Testis (tissue), 3 donors: Measurements from ENCODE around the gene NOS1AP. TPM values are rescaled to one million over a fixed set of nuclear protein-coding genes. Genes with fewer than 3 reads are reported as not detected.

ENCODE experiments used
- DNase-seq: peaks from one replicate; pipeline ENCODE4 v3.0.0-alpha.2; 2019
- H3K27ac ChIP-seq, 2 donors: fragments of 200-600 bp; sonication (generic); one replicate each; pipeline ENCODE4 v1.5.1; 2019
- H3K27me3 ChIP-seq: fragments of 200-600 bp; sonication (generic); one replicate; pipeline ENCODE4 v1.5.1; 2019
- H3K36me3 ChIP-seq: fragments of 200-600 bp; sonication (generic); one replicate; pipeline ENCODE4 v1.5.1; 2017; ENCODE audit warnings: low read depth; ENCODE audit errors: missing control alignments
- H3K4me1 ChIP-seq: fragments of 200-600 bp; sonication (generic); one replicate; pipeline ENCODE4 v1.5.1; 2019
- H3K4me3 ChIP-seq, 2 donors: fragments of 200-600 bp; sonication (generic); one replicate each; pipeline ENCODE4 v1.5.1; 2017 to 2019
- H3K9me3 ChIP-seq: fragments of 200-600 bp; sonication (generic); one replicate; pipeline ENCODE4 v1.5.1; 2017
- CTCF ChIP-seq, 3 experiments: fragments of 450-650 bp in 2 of 3; fragments of 200-600 bp in 1 of 3; sonication (generic) in 1 of 3; IDR thresholded peaks; one replicate each; pipeline ENCODE4 v1.5.1; 2016 to 2019; ENCODE audit warnings: antibody characterized with exemption in 3 of 3, mild to moderate bottlenecking in 2 of 3, moderate library complexity in 1 of 3
- POLR2A ChIP-seq: fragments of 450-650 bp; IDR thresholded peaks from one replicate; pipeline ENCODE4 v1.6.1; 2017; ENCODE audit warnings: antibody characterized with exemption, mild to moderate bottlenecking, moderate library complexity
- WGBS, 2 donors: methylation state at CpG; one replicate each; pipeline ENCODE4 v1.1.5; 2018; 5-methylcytosine and 5-hydroxymethylcytosine counted together
- intact Hi-C: fragments of 100-400 bp; cut with DNase I; formaldehyde crosslinking; loops from one replicate; pipeline ENCODE4 v1.15.1; 2023; ENCODE audit warnings: low total_unique reads
- polyA plus RNA-seq: library from polyadenylated mRNA; stranded (reverse); fragments of 350-450 nt; fragmentation: Illumina TruSeq; extraction: RNeasy Lipid Tissue Mini Kit (QIAGEN cat#74804); gene quantifications from one replicate; pipeline ENCODE4 v1.2.3, GENCODE V29; 2014; ENCODE audit warnings: low read depth, low replicate concordance; ENCODE audit not compliant: insufficient read depth
- total RNA-seq, 2 donors: library from RNA; depleted of rRNA; stranded (reverse); fragments of >200 nt; gene quantifications; one replicate each; pipeline ENCODE4 v1.2.3, GENCODE V29; 2016

The NOS1AP gene
- total and polyA plus RNA-seq, 3 donors from 2014 or later = 2.1 to 5.1 (median 4.1) TPM

- intact Hi-C loops = no loop called here
- H3K36me3 ChIP-seq = no peaks in the 10 kb centered on the region
- peaks cover 5% of the 10 kb centered on the region for H3K4me1 ChIP-seq
- no peak overlapping the region for H3K27ac ChIP-seq
- no peak overlapping the region for H3K4me3 ChIP-seq
- no peak for DNase-seq
- no peaks in the 10 kb centered on the region for H3K27me3 ChIP-seq
- no peaks in the 10 kb centered on the region for H3K9me3 ChIP-seq
- TF ChIP-seq CTCF (IDR thresholded peaks at IDR 0.05) (no peak), POLR2A (no peak)
- WGBS, 2 donors = 79% methylated on average over 4 of the region's 4 CpGs
Measured at GRCh38 chr1:162068301-162068700, 1.2 kb upstream of the NOS1AP start.

- DNase-seq = no peak
- TF ChIP-seq CTCF (IDR thresholded peaks at IDR 0.05) (no peak), POLR2A (no peak)
- Histone ChIP-seq H3K4me3 (peak overlapping the region; percentile 64 to 76), H3K9me3 (no peaks in the 10 kb centered on the region), H3K27me3 (no peaks in the 10 kb centered on the region), H3K4me1 (peaks cover 5% of the 10 kb centered on the region), H3K36me3 (no peaks in the 10 kb centered on the region), H3K27ac (peak overlapping the region in 1 of 2 donors; percentile 53)
- intact Hi-C loops = no loop called here
- WGBS, 2 donors = 0 to 1% methylated on average over 8 to 22 of the region's 29 CpGs
Measured at GRCh38 chr1:162070094-162070748, 730 bp downstream of the NOS1AP start.

- peak overlapping the region in 1 of 2 donors; percentile 64 for H3K4me3 ChIP-seq
- WGBS, 2 donors = 28 to 30% methylated on average over 2 to 7 of the region's 7 CpGs
- no peak for DNase-seq
- no peaks in the 10 kb centered on the region for H3K9me3 ChIP-seq
- intact Hi-C loops = no loop called here
- H3K27ac ChIP-seq = no peak overlapping the region
- H3K36me3 ChIP-seq = no peaks in the 10 kb centered on the region
- TF ChIP-seq CTCF (IDR thresholded peaks at IDR 0.05) (no peak), POLR2A (no peak)
- H3K27me3 ChIP-seq = no peaks in the 10 kb centered on the region
- H3K4me1 ChIP-seq = peaks cover 5% of the 10 kb centered on the region
Measured at GRCh38 chr1:162070825-162071224, 1.3 kb downstream of the NOS1AP start.

GRCh38 chr1:162072740-162073139 is 3.2 kb downstream of the NOS1AP start:
- Histone ChIP-seq H3K9me3 (no peaks in the 10 kb centered on the region), H3K4me3 (no peak overlapping the region), H3K27ac (no peak overlapping the region), H3K36me3 (no peaks in the 10 kb centered on the region), H3K27me3 (no peaks in the 10 kb centered on the region), H3K4me1 (peaks cover 5% of the 10 kb centered on the region)
- intact Hi-C loops = no loop called here
- WGBS, 2 donors = 52 to 59% methylated on average over 3 of the region's 3 CpGs
- DNase-seq = no peak
- TF ChIP-seq CTCF (IDR thresholded peaks at IDR 0.05) (no peak), POLR2A (no peak)
